IPS DF 4.7 (cell line): ENCODE results near the gene CCDC24.

Source experiments
- DNase-seq: peaks from one replicate; pipeline ENCODE4 v3.0.0-alpha.2; 2013; ENCODE audit warnings: low spot score; ENCODE audit errors: extremely low read depth

Gene CCDC24

GRCh38 chr1:43997295-43997999 lies 6.0 kb downstream of the CCDC24 start:
- no peak for DNase-seq

- no peak for DNase-seq
These were observed 6.6 kb downstream of the CCDC24 start for GRCh38 chr1:43998000-43998378.

GRCh38 chr1:43999455-43999854 lies 8.1 kb downstream of the CCDC24 start:
- no peak for DNase-seq

GRCh38 chr1:44000122-44000665 lies 8.8 kb downstream of the CCDC24 start:
- DNase-seq, result no peak

GRCh38 chr1:44002165-44002564 lies 10.8 kb downstream of the CCDC24 start:
- DNase-seq, result no peak

- DNase-seq, result no peak
These were observed 11.3 kb downstream of the CCDC24 start for GRCh38 chr1:44002606-44003157.

- DNase-seq, result no peak
These were observed 16.9 kb downstream of the CCDC24 start for GRCh38 chr1:44008259-44008658.

- DNase-seq, result no peak
These were observed 19.6 kb downstream of the CCDC24 start for GRCh38 chr1:44010935-44011471.

GRCh38 chr1:44012404-44012803 lies 21.0 kb downstream of the CCDC24 start:
- DNase-seq, result no peak

GRCh38 chr1:44012941-44013609 lies 21.7 kb downstream of the CCDC24 start:
- no peak for DNase-seq

- DNase-seq, result no peak
These were observed 22.6 kb downstream of the CCDC24 start for GRCh38 chr1:44013949-44014348.

- DNase-seq, result no peak
These were observed 23.1 kb downstream of the CCDC24 start for GRCh38 chr1:44014365-44015104.

GRCh38 chr1:44015206-44015605 lies 23.8 kb downstream of the CCDC24 start:
- DNase-seq, result no peak

GRCh38 chr1:44016041-44016889 lies 24.9 kb downstream of the CCDC24 start:
- DNase-seq, result no peak

GRCh38 chr1:44016890-44017400 lies 25.5 kb downstream of the CCDC24 start:
- DNase-seq, result no peak

- no peak for DNase-seq
These were observed 28.1 kb downstream of the CCDC24 start for GRCh38 chr1:44019466-44019948.

- DNase-seq, result no peak
These were observed 29.1 kb downstream of the CCDC24 start for GRCh38 chr1:44020464-44020863.

GRCh38 chr1:44021156-44021555 lies 29.8 kb downstream of the CCDC24 start:
- no peak for DNase-seq

GRCh38 chr1:44021581-44022321 lies 30.4 kb downstream of the CCDC24 start:
- no peak for DNase-seq
